Uterus (tissue), 4 donors: ENCODE data around the gene ACTL10. TPM values are rescaled to one million over a fixed set of nuclear protein-coding genes. Genes with fewer than 3 reads are reported as not detected.
A peak's percentile ranks its signal among the peaks of the same experiment; 100 is the strongest.
"Not testable (repeated sequence)": the region's sequence is repeated elsewhere in the genome, so short reads cannot be mapped to it uniquely, and the experiment has no call there.

Experiments used
- DNase-seq, 2 donors: peaks; one replicate each; pipeline ENCODE4 v3.0.0-alpha.2; 2019 to 2020
- H3K27ac ChIP-seq, 2 donors: fragments of 200-600 bp; sonication (generic); 1 replicate in 1 of 2; 2 replicates in 1 of 2; pipeline ENCODE4 v1.5.1; 2016 to 2018
- H3K27me3 ChIP-seq, 2 donors: fragments of 200-600 bp; sonication (generic); one replicate each; pipeline ENCODE4 v1.5.1; 2018 to 2019; ENCODE audit warnings: control low read depth in 1 of 2
- H3K36me3 ChIP-seq, 2 donors: fragments of 200-600 bp; sonication (generic); one replicate each; pipeline ENCODE4 v1.5.1; 2019; ENCODE audit warnings: control low read depth in 1 of 2
- H3K4me1 ChIP-seq, 2 donors: fragments of 200-600 bp; sonication (generic); one replicate each; pipeline ENCODE4 v1.5.1; 2018 to 2019; ENCODE audit warnings: control low read depth in 1 of 2
- H3K4me3 ChIP-seq, 2 donors: fragments of 200-600 bp; sonication (generic); 1 replicate in 1 of 2; 2 replicates in 1 of 2; pipeline ENCODE4 v1.5.1; 2018 to 2019; ENCODE audit warnings: mild to moderate bottlenecking in 1 of 2
- H3K9me3 ChIP-seq, 2 donors: fragments of 200-600 bp; sonication (generic); one replicate each; pipeline ENCODE4 v1.5.1; 2019; ENCODE audit warnings: control low read depth in 1 of 2
- CTCF ChIP-seq, 4 experiments: fragments of 200-600 bp in 2 of 4; fragments of 450-650 bp in 2 of 4; sonication (generic) in 2 of 4; IDR thresholded peaks; one replicate each; pipeline ENCODE4 v1.5.1; 2016 to 2019; ENCODE audit warnings: antibody characterized with exemption in 4 of 4, mild to moderate bottlenecking in 2 of 4, moderate library complexity in 1 of 4
- POLR2A ChIP-seq, 2 donors: fragments of 450-650 bp; IDR thresholded peaks; one replicate each; pipeline ENCODE4 v1.6.1; 2016; ENCODE audit warnings: antibody characterized with exemption in 2 of 2, mild to moderate bottlenecking in 1 of 2, moderate library complexity in 1 of 2
- intact Hi-C: fragments of 100-400 bp; cut with DNase I; formaldehyde crosslinking; loops from one replicate; pipeline ENCODE4 v1.15.1; 2023; ENCODE audit warnings: low total_unique reads
- total RNA-seq, 4 donors: library from RNA; depleted of rRNA in 3 of 4; stranded (reverse); fragments of >200 nt in 3 of 4; gene quantifications; one replicate each; pipeline versions ENCODE4 v1.1.0 to v1.2.4, GENCODE V29; 2014 to 2023
- donor health status: DM: yes; HTN: yes; CAD: no.

ACTL10 gene
- total RNA-seq, 4 donors from 2014 or later: 1.4 to 4.4 (median 1.9) TPM; not detected in 1

- no peak for TF ChIP-seq CTCF (IDR thresholded peaks at IDR 0.05)
- no peak for TF ChIP-seq POLR2A (IDR thresholded peaks at IDR 0.05)
- H3K27ac ChIP-seq: peak overlapping the region; percentile 20 to 25
- no peak for DNase-seq
- H3K4me3 ChIP-seq: no peak overlapping the region
- H3K9me3 ChIP-seq: no peaks in the 10 kb centered on the region
- intact Hi-C loops: no loop called here
- H3K27me3 ChIP-seq: no peaks in the 10 kb centered on the region
- no peaks in the 10 kb centered on the region for H3K36me3 ChIP-seq
- no peaks in the 10 kb centered on the region for H3K4me1 ChIP-seq
Observed at GRCh38 chr20:33693289-33693688, 26.5 kb downstream of the ACTL10 start.

GRCh38 chr20:33693741-33694638, 27.2 kb downstream of the ACTL10 start:
- Histone ChIP-seq H3K4me3 (no peak overlapping the region), H3K36me3 (no peaks in the 10 kb centered on the region), H3K4me1 (no peaks in the 10 kb centered on the region), H3K27me3 (no peaks in the 10 kb centered on the region), H3K9me3 (no peaks in the 10 kb centered on the region), H3K27ac (peak overlapping the region; percentile 20 to 25)
- TF ChIP-seq CTCF (IDR thresholded peaks at IDR 0.05) (no peak), POLR2A (IDR thresholded peaks at IDR 0.05) (no peak)
- intact Hi-C loops: no loop called here
- DNase-seq: peak in 1 of 2 donors; percentile 73

GRCh38 chr20:33694639-33695012, 27.9 kb downstream of the ACTL10 start:
- Histone ChIP-seq H3K36me3 (no peaks in the 10 kb centered on the region), H3K27me3 (no peaks in the 10 kb centered on the region), H3K9me3 (no peaks in the 10 kb centered on the region), H3K4me1 (no peaks in the 10 kb centered on the region), H3K4me3 (no peak overlapping the region), H3K27ac (peak overlapping the region; percentile 20 to 25)
- TF ChIP-seq CTCF (IDR thresholded peaks at IDR 0.05): no peak
- TF ChIP-seq POLR2A (IDR thresholded peaks at IDR 0.05): no peak
- DNase-seq: no peak
- intact Hi-C loops: no loop called here

- no peak for DNase-seq
- no peaks in the 10 kb centered on the region for H3K36me3 ChIP-seq
- no peak overlapping the region for H3K4me3 ChIP-seq
- no peaks in the 10 kb centered on the region for H3K4me1 ChIP-seq
- intact Hi-C loops: no loop called here
- no peaks in the 10 kb centered on the region for H3K27me3 ChIP-seq
- H3K27ac ChIP-seq: peak overlapping the region; percentile 63 to 93
- no peaks in the 10 kb centered on the region for H3K9me3 ChIP-seq
- TF ChIP-seq CTCF (IDR thresholded peaks at IDR 0.05) (no peak), POLR2A (IDR thresholded peaks at IDR 0.05) (no peak)
Observed at GRCh38 chr20:33696448-33696847, 29.7 kb downstream of the ACTL10 start.

GRCh38 chr20:33697129-33697528, 30.4 kb downstream of the ACTL10 start:
- Histone ChIP-seq H3K9me3 (no peaks in the 10 kb centered on the region), H3K36me3 (no peaks in the 10 kb centered on the region), H3K4me3 (no peak overlapping the region), H3K27me3 (no peaks in the 10 kb centered on the region), H3K27ac (peak overlapping the region; percentile 63 to 93), H3K4me1 (no peaks in the 10 kb centered on the region)
- DNase-seq: peak; percentile 87 to 88
- no peak for TF ChIP-seq CTCF (IDR thresholded peaks at IDR 0.05)
- no peak for TF ChIP-seq POLR2A (IDR thresholded peaks at IDR 0.05)
- intact Hi-C loops: no loop called here

- H3K27me3 ChIP-seq, H3K4me3 ChIP-seq, H3K36me3 ChIP-seq, DNase-seq, H3K4me1 ChIP-seq, H3K9me3 ChIP-seq, intact Hi-C loops, H3K27ac ChIP-seq: not testable (repeated sequence)
Observed at GRCh38 chr20:33698966-33699365, 32.2 kb downstream of the ACTL10 start.

GRCh38 chr20:33700696-33701441, 34.1 kb downstream of the ACTL10 start:
- H3K4me3 ChIP-seq, intact Hi-C loops, H3K9me3 ChIP-seq, H3K27ac ChIP-seq, H3K4me1 ChIP-seq, H3K27me3 ChIP-seq, DNase-seq, H3K36me3 ChIP-seq: not testable (repeated sequence)
